Transverse colon (tissue), 4 donors: ENCODE results near the gene MGST2. TPM values are rescaled to one million over a fixed set of nuclear protein-coding genes. Genes with fewer than 3 reads are reported as not detected.

Experiments
- DNase-seq: peaks from one replicate; pipeline ENCODE4 v3.0.0-alpha.2; 2019
- H3K27ac ChIP-seq, 4 donors: fragments of 200-600 bp; sonication (generic); 2 replicates each; pipeline ENCODE4 v1.5.1; 2016 to 2018; ENCODE audit warnings: inconsistent platforms in 4 of 4
- H3K27me3 ChIP-seq: fragments of 200-600 bp; sonication (generic); 2 replicates; pipeline ENCODE4 v1.5.1; 2017; ENCODE audit warnings: inconsistent platforms
- H3K36me3 ChIP-seq, 4 donors: fragments of 200-600 bp; sonication (generic); 2 replicates each; pipeline ENCODE4 v1.5.1; 2017 to 2019; ENCODE audit warnings: inconsistent platforms in 4 of 4
- H3K4me1 ChIP-seq, 4 donors: fragments of 200-600 bp; sonication (generic); 2 replicates each; pipeline ENCODE4 v1.5.1; 2017 to 2020; ENCODE audit warnings: inconsistent platforms in 4 of 4
- H3K4me3 ChIP-seq, 4 donors: fragments of 200-600 bp; sonication (generic); 1 replicate in 1 of 4; 2 replicates in 3 of 4; pipeline versions ENCODE4 v1.5.1 to v1.6.1; 2017 to 2019; ENCODE audit warnings: inconsistent platforms in 4 of 4
- H3K9me3 ChIP-seq, 2 donors: fragments of 200-600 bp; sonication (generic); 2 replicates each; pipeline ENCODE4 v1.5.1; 2017 to 2019; ENCODE audit warnings: inconsistent platforms in 2 of 2
- EP300 ChIP-seq: sonication (generic); formaldehyde crosslinking; IDR thresholded peaks from one replicate; pipeline ENCODE4 v1.6.1; 2017; ENCODE audit warnings: antibody characterized with exemption, low read depth
- POLR2A ChIP-seq: fragments of 450-650 bp; IDR thresholded peaks from one replicate; pipeline ENCODE4 v1.6.1; 2016; ENCODE audit warnings: antibody characterized with exemption, mild to moderate bottlenecking, moderate library complexity
- POLR2AphosphoS5 ChIP-seq, 3 donors: sonication (generic); formaldehyde crosslinking; IDR thresholded peaks; one replicate each; pipeline ENCODE4 v1.6.1; 2016; ENCODE audit warnings: antibody characterized with exemption in 3 of 3
- WGBS, 2 donors: methylation state at CpG; one replicate each; pipeline ENCODE4 v1.1.5; 2018; ENCODE audit warnings: low coverage in 1 of 2; 5-methylcytosine and 5-hydroxymethylcytosine counted together
- in situ Hi-C, 4 donors: fragments of 200-750 bp; cut with MboI; loops; one replicate each; pipeline versions ENCODE4 v1.15.0 to v1.15.1; 2017; ENCODE audit warnings: low sequenced_read_pairs in 3 of 4, low pct_ligation_motif_present in 1 of 4, low pct_unique_long_range_greater_than_20kb in 1 of 4
- intact Hi-C: fragments of 100-400 bp; cut with DNase I; formaldehyde crosslinking; loops from one replicate; pipeline ENCODE4 v1.15.1; 2023; ENCODE audit warnings: low total_unique reads
- total RNA-seq, 4 donors: library from RNA; depleted of rRNA; stranded (reverse); fragments of >200 nt; gene quantifications; one replicate each; pipeline ENCODE4 v1.1.0, GENCODE V29; 2016
- TF ChIP-seq, protein P1 (sequence below), 5 experiments: fragments of 200-600 bp in 3 of 5; fragments of 450-650 bp in 2 of 5; sonication (generic) in 3 of 5; IDR thresholded peaks; 1 replicate in 2 of 5; 2 replicates in 3 of 5; pipeline ENCODE4 v1.5.1; 2016 to 2017; ENCODE audit warnings: antibody characterized with exemption in 5 of 5, inconsistent platforms in 3 of 5, mild to moderate bottlenecking in 2 of 5, moderate library complexity in 1 of 5

Gene MGST2
- total RNA-seq, 4 donors from 2014 or later = 3.4 to 91.5 (median 39.4) TPM

DNA sequence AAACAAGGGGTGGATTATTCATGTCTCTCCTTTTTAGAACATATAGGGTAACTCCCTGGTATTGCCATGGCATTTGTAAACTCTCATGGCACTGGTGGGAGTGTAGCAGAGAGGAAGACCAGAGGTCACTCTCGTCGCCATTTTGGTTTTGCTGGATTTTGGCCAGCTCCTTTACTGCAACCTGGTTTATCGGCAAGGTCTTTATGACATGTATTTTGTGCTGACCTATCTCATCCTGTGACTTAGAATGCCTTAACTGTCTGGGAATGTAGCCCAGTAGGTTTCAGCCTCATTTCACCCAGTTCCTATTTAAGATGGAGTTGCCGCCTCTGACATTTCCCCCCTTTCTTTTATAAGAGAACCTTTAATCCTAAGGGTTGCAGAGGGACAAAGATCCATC is 45.8 kb downstream of the MGST2 start:
- intact Hi-C loops (no loop called here), in situ Hi-C loops (no loop called here)
- H3K36me3 ChIP-seq = no peaks in the 10 kb centered on the region
- H3K27me3 ChIP-seq = no peaks in the 10 kb centered on the region
- 68 to 78% methylated on average over 4 of the region's 4 CpGs for WGBS, 2 donors
- peak; percentile 55 for DNase-seq
- H3K4me1 ChIP-seq = peaks cover 0 to 2% (median 0%) of the 10 kb centered on the region in 4 donors
- H3K4me3 ChIP-seq = no peak overlapping the region
- TF ChIP-seq POLR2A (no peak), POLR2AphosphoS5 (IDR thresholded peaks at IDR 0.05) (no peak), EP300 (no peak)
- TF ChIP-seq, protein P1, sequence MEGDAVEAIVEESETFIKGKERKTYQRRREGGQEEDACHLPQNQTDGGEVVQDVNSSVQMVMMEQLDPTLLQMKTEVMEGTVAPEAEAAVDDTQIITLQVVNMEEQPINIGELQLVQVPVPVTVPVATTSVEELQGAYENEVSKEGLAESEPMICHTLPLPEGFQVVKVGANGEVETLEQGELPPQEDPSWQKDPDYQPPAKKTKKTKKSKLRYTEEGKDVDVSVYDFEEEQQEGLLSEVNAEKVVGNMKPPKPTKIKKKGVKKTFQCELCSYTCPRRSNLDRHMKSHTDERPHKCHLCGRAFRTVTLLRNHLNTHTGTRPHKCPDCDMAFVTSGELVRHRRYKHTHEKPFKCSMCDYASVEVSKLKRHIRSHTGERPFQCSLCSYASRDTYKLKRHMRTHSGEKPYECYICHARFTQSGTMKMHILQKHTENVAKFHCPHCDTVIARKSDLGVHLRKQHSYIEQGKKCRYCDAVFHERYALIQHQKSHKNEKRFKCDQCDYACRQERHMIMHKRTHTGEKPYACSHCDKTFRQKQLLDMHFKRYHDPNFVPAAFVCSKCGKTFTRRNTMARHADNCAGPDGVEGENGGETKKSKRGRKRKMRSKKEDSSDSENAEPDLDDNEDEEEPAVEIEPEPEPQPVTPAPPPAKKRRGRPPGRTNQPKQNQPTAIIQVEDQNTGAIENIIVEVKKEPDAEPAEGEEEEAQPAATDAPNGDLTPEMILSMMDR (IDR thresholded peaks at IDR 0.05) = no peak
- no peak overlapping the region for H3K27ac ChIP-seq
- H3K9me3 ChIP-seq = no peaks in the 10 kb centered on the region

DNA sequence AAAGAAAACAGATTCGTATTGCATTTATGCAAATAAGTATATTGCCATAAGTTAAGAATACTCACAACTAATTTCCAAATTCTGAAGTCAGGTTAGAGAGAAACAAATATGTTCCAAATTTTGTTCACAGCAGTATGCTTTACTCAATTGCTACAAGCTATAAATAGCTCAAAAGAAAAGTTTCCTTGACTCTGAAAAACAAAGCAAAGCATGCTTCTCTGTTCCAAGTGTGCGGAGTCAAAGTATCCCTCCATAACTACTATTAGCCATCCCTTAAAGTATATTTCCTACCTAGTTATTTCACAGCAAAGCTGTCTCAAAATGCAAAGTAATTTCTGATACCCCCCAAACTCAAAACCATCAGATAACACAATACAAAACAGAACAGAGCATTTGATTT is 47.3 kb downstream of the MGST2 start:
- peaks cover 0 to 2% (median 0%) of the 10 kb centered on the region in 4 donors for H3K4me1 ChIP-seq
- TF ChIP-seq, protein P1 (IDR thresholded peaks at IDR 0.05) = no peak
- TF ChIP-seq POLR2AphosphoS5 (IDR thresholded peaks at IDR 0.05) = no peak
- TF ChIP-seq POLR2A = no peak
- TF ChIP-seq EP300 = no peak
- intact Hi-C loops (no loop called here), in situ Hi-C loops (no loop called here)
- no peaks in the 10 kb centered on the region for H3K9me3 ChIP-seq
- no peak overlapping the region for H3K4me3 ChIP-seq
- peak overlapping the region in 1 of 4 donors; percentile 24 for H3K27ac ChIP-seq
- 75 to 80% methylated on average over 2 of the region's 2 CpGs for WGBS, 2 donors
- H3K27me3 ChIP-seq = no peaks in the 10 kb centered on the region
- no peaks in the 10 kb centered on the region for H3K36me3 ChIP-seq
- no peak for DNase-seq

DNA sequence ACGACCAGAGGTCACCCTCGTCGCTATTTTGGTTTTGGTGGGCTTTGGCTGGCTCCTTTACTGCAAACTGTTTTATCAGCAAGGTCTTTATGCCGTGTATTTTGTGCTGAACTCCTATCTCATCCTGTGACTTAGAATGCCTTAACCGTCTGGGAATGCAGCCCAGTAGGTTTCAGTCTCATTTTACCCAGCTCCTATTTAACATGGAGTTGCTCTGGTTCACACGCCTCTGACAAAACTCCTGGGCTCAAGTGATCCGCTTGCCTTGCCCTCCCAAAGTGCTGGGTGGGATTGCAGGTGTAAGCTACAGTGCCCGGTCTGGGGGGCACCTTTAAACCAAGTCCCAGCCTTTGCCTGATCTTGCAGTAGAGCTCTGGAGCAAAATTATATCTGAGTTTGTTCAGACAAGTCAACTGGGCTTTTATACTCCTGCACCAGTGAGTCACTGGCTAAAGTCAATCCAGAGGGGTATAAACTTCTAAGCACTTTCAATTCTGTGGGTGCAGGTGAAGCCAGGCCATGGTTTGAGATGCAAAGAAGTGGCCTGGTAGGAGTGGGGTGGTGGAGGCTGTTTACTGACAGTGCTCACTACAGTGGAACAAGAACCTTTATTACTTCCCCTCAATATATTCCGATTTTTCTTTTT is 50.2 kb downstream of the MGST2 start:
- Histone ChIP-seq H3K4me3 (no peak overlapping the region), H3K27me3 (no peaks in the 10 kb centered on the region), H3K27ac (no peak overlapping the region), H3K4me1 (peaks cover 0 to 2% (median 0%) of the 10 kb centered on the region in 4 donors), H3K36me3 (no peaks in the 10 kb centered on the region), H3K9me3 (no peaks in the 10 kb centered on the region)
- no peak for DNase-seq
- in situ Hi-C loops (no loop called here), intact Hi-C loops (no loop called here)
- TF ChIP-seq EP300 (no peak), POLR2A (no peak), POLR2AphosphoS5 (IDR thresholded peaks at IDR 0.05) (no peak)
- TF ChIP-seq, protein P1 (IDR thresholded peaks at IDR 0.05) = no peak
- 80 to 87% methylated on average over 6 to 9 of the region's 9 CpGs for WGBS, 2 donors

DNA sequence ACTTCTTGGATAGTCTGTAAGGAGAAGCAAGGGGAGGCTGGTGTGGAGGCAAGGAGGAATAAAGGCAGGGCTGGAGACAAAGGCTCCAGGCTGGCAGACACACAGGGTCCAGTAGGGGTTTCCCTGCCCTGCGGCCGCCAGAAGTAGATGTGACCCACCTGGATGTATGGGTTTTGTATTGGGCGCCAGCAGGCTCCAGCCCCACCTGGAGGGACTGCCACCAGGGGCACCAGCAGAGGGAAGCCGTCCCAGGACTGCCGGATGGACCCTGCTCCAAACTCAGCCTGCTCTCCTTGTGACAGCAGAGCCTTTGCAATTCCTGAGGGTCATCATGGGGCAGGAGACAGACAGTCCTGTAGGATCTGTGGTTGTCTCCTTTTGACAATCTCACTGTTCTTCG is 52.7 kb downstream of the MGST2 start:
- H3K27ac ChIP-seq = no peak overlapping the region
- TF ChIP-seq POLR2AphosphoS5 (IDR thresholded peaks at IDR 0.05) (no peak), EP300 (no peak), POLR2A (no peak)
- TF ChIP-seq, protein P1 (IDR thresholded peaks at IDR 0.05) = no peak
- H3K4me3 ChIP-seq = no peak overlapping the region
- no peaks in the 10 kb centered on the region for H3K36me3 ChIP-seq
- in situ Hi-C loops (no loop called here), intact Hi-C loops (no loop called here)
- H3K4me1 ChIP-seq = no peaks in the 10 kb centered on the region
- whole genome bisulfite sequencing, 2 donors = 92% methylated on average over 6 of the region's 6 CpGs; no CpG with 5 or more reads in 1 of the 2 donors
- no peaks in the 10 kb centered on the region for H3K27me3 ChIP-seq
- no peaks in the 10 kb centered on the region for H3K9me3 ChIP-seq
- DNase-seq = no peak
